Measurements from ENCODE around the gene DSCAML1.

The DSCAML1 gene

DNA sequence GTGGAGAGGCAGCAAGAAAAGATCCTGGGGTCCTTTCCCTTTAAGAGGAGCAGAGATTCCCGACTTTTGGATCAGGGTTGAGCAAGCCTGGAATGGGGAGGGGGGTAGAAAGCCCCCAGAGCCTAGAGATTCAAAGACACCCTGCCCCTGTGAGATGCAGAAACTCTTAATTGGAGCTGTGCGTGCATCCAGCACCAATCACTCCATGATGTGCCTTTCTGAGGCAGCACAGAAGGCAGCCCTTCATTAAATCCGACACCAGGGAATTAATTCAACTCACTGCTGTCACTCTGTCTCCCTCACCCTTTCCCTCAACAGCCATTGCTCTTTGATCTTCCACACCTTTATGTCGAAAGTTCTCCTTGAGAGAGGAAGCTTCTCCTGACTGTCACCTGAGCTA is 43.0 kb downstream of the DSCAML1 start:
- DNase-seq, result no peak

DNA sequence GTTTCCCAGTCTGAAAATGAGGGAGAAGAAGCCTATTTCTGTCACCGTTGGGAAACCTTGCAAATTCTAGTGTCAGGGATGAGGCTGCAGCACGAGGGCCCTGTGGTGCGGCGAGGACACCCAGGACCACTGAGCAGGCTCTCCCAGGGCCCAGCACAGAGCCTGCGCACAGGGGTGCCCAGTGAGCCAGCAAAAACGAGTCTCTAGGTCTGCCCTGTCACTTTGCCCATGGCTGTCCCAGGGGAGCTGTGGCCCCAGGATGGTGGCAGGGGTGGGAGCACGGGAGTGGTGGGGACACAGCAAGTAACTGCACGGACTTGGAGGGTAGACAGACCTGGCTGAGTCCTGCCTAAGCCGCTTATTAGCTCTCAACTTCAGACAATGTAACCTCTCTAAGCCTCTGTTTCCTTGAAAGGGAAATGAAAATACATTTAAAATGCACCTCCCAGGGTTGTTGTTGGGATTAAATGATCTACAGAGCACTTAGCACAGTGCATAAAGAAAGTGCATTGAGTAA is 44.2 kb downstream of the DSCAML1 start:
- no peak for DNase-seq

GRCh38 chr11:117752071-117752470 is 44.9 kb downstream of the DSCAML1 start:
- DNase-seq, result no peak

DNA sequence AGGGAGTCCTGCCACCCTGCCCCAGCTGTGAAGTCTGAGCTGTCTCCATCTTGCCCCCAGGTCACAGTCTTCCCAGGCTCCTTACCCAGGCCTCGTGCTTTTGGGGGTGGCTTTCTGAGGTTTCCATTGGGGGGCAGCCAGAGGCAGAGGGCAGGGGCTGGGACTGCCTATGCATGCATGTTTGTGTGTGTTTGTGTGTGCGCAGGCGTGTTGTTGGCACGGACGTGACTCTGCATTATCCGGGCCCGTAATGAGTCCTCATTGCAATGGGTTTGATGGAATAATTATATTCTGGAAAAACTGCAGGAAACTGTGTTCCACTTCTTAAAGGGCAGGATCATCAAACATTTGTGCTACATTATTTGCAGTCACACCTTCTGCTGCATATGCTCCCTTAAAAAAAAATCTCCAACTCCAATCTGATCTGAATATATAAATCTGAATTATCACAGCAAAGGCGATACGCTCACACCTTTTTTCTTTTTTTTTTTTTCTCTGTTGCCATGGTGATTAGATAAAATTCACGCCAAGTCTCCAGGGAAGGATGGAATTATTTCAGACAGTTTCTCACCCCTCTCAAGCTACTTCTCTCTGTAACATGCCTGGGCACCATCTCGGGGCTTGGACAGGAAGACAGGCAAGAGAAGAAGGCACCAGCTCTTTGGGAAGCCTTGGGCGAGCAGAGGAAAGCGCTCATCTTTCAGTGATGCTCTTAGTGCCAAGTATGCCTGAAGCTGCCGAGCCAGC is 45.9 kb downstream of the DSCAML1 start:
- no peak for DNase-seq

- no peak for DNase-seq
Measured at GRCh38 chr11:117750357-117750756, 46.7 kb downstream of the DSCAML1 start.

DNA sequence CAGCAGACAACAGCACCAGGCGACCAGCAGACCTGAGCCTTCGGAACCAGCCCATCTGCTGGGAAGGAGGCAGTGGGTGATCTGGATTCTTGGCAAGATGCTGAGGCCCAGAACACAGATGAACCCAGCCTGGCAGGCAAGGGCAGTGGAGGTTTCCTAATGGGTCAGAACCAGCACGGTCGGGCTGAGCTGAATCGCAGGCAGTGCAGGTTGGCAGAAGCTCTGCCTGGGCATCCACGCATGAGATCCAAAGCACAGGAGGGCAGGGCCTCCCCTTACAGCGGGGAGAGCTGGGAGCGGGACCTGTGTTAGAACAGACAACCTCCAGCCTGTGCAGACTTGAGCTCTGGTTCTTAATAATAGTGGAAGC is 47.5 kb downstream of the DSCAML1 start:
- DNase-seq, result no peak

- DNase-seq, result no peak
Measured at GRCh38 chr11:117748771-117749540, 48.1 kb downstream of the DSCAML1 start.

DNA sequence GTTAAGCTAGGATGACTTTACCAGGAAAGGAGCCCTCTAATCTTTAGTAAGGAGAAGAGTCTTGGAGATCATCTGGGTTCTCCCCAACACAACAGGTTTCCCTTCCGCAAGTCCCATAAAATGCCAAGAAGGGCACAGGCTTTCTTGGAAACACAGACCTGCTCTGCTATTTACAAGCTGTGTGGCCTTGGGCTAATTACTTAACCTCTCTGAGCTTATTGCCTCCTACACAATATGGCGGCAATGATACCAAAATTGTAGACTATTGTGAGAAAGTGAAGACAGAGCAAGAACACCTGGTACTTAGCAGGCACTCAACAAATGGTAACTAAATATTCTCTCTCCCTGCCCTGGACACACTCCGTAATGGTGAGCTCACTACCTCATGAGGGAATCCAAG is 49.1 kb downstream of the DSCAML1 start:
- no peak for DNase-seq

- no peak for DNase-seq
Measured at GRCh38 chr11:117745346-117745745, 51.7 kb downstream of the DSCAML1 start.

GRCh38 chr11:117744471-117745150 is 52.4 kb downstream of the DSCAML1 start:
- DNase-seq, result no peak

GRCh38 chr11:117743121-117743815 is 53.7 kb downstream of the DSCAML1 start:
- DNase-seq, result no peak

- no peak for DNase-seq
Measured at GRCh38 chr11:117738246-117738957, 58.6 kb downstream of the DSCAML1 start.

DNA sequence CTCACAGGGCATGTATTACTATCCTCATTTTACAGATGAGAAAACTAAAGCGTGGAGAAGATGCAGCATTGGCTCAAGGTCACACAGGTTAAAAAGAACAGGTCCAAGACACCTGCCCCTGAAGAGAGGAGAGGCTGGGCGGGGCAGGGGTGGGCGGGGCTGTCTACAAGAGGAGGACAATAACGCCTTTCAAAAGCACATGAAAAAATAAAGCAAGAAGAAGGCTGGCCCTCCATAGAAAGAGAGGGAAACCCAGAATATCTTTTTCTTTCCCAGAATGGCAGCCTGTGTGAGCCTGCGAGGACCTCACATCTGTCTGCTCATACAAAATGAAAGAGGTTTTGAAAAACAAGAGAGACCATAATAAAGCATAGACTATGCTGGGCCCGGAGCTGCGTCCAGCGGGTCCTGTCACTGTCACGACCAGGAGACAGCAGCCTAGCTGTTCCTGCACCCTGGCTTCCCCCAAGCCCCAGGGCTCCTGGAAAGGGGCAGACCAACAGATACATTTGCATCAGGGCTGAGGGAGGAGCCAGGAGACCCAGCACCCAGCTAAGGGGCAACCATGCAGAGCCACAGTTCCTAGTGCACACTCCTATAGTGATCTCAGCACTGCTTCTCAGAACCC is 61.6 kb downstream of the DSCAML1 start:
- DNase-seq, result no peak

DNA sequence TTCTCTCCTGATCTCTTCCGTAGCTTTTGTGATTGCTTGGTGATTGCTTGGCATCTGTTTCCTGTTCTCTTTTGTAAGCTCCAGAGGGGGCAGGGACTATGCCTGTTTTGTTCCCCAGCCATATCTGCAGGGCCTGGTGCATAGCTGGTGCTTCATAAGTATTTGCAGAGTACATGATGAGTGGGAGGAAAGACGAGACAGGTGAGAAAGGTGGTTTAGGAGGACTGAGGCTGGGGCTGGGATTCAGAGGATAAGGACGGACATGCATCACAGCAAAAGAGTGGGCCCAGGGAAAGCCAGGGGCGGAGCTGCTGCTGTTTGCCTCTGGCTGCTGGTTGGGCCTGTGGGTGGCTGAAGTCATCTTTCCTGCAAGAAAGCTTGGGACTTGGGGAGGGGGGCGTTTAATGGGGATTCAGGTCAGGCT is 62.4 kb downstream of the DSCAML1 start:
- DNase-seq, result no peak

- no peak for DNase-seq
Measured at GRCh38 chr11:117733316-117733715, 63.7 kb downstream of the DSCAML1 start.

GRCh38 chr11:117731722-117732290 is 65.2 kb downstream of the DSCAML1 start:
- no peak for DNase-seq

DNA sequence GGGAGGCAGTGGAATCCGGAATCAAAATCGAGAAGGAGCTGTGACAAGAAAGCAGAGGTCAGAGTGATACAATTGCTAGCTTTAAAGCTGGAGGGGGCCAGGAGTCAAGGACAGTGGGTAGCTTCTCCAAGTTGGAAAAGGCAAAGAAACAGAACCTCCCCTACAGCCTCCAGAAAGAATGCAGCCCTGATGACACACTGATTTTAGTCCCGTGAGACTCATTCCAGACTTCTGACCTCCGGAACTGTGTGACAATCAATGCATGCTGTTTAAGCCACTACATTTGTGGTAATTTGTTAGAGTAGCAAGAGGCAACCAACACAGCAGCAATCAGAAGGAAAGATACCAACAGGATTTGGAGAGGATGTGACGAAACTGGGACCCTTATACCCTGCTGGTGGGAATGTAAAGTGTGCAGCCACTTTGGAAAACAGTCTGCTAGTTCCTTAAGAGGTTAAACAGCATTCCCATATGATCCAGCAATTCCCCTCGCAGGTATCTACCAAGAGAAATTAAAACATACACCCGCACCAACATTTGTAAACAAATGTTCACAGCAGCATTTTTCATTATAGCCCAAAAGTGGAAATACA is 66.7 kb downstream of the DSCAML1 start:
- DNase-seq, result no peak

DNA sequence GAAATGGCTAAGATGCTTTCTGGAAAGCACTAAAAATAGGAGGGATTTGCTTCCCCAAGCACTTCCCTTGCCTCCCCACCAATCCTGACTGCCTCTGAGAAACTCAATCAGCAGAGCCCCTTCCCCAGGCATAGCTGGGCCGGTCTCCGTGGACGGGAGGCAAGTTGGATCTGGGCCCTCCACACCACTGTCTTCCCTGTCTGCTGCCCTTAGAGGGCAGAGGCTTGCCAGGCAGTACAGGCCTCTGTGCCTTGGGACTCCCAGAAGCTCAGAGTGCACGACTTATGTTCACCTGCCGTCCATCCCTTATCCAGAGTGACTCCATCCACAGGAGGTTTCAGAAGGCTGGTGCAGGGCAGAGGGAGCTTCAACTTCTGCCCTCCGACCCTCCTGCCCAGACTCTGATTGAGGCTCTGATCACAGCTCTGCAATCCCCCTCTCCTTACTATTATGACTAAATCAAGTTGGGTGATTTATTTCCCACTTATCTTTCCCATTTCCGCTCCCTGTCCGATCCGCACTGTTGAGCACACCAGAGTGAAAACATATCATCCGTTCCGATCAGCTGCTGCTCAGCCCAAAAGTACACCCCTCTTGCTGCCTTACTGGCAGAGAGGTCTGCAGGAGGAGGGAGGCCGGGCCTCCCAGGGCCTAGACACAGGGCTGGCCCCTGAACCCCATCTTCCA is 71.8 kb downstream of the DSCAML1 start:
- DNase-seq, result no peak

- DNase-seq, result no peak
Measured at GRCh38 chr11:117724621-117725020, 72.4 kb downstream of the DSCAML1 start.

GRCh38 chr11:117724104-117724503 is 72.9 kb downstream of the DSCAML1 start:
- no peak for DNase-seq
